GM23338 (cell line): ENCODE measurements around the gene SLIT1. TPM values are rescaled to one million over a fixed set of nuclear protein-coding genes. Genes with fewer than 3 reads are reported as not detected.

Source experiments
- ATAC-seq: fragments of 200-7000 bp; cut with Tn5 transposase; 3 replicates; pipeline ENCODE4 v1.9.1; 2020
- DNase-seq: peaks from one replicate; pipeline ENCODE4 v3.0.0-alpha.2; 2015; ENCODE audit warnings: low spot score
- H2AFZ ChIP-seq: fragments of 200-600 bp; sonication (generic); 2 replicates; pipeline ENCODE4 v1.8.0; 2016; ENCODE audit warnings: antibody characterized with exemption, mild to moderate bottlenecking, moderate library complexity
- H3F3A ChIP-seq: fragments of 200-600 bp; sonication (generic); replicated peaks from 2 replicates; pipeline ENCODE4 v1.8.0; 2017; ENCODE audit warnings: antibody characterized with exemption, mixed run types, low read depth
- H3K27ac ChIP-seq: fragments of 200-600 bp; sonication (generic); 2 replicates; pipeline ENCODE4 v1.6.1; 2016; ENCODE audit warnings: low read depth
- H3K27me3 ChIP-seq: fragments of 200-600 bp; sonication (generic); 2 replicates; pipeline ENCODE4 v1.8.0; 2016; ENCODE audit warnings: mild to moderate bottlenecking, mixed run types, moderate library complexity; ENCODE audit not compliant: insufficient read depth
- H3K36me3 ChIP-seq: fragments of 200-600 bp; sonication (generic); 2 replicates; pipeline ENCODE4 v1.8.0; 2016; ENCODE audit warnings: mild to moderate bottlenecking; ENCODE audit not compliant: insufficient read depth
- H3K4me1 ChIP-seq: fragments of 200-600 bp; sonication (generic); 2 replicates; pipeline ENCODE4 v1.8.0; 2016; ENCODE audit warnings: mild to moderate bottlenecking, moderate library complexity; ENCODE audit not compliant: insufficient read depth
- H3K4me2 ChIP-seq: fragments of 200-600 bp; sonication (generic); 2 replicates; pipeline ENCODE4 v1.7.1; 2017; ENCODE audit warnings: mixed run types
- H3K4me3 ChIP-seq: fragments of 200-600 bp; sonication (generic); 2 replicates; pipeline ENCODE4 v1.6.1; 2016; ENCODE audit warnings: mixed run types
- H3K79me2 ChIP-seq: fragments of 200-600 bp; sonication (generic); replicated peaks from 2 replicates; pipeline ENCODE4 v1.8.0; 2017; ENCODE audit warnings: mild to moderate bottlenecking; ENCODE audit not compliant: insufficient read depth
- H3K9me2 ChIP-seq: fragments of 200-600 bp; sonication (generic); 2 replicates; pipeline ENCODE4 v1.8.0; 2017; ENCODE audit not compliant: insufficient read depth
- H4K20me1 ChIP-seq: fragments of 200-600 bp; sonication (generic); replicated peaks from 2 replicates; pipeline ENCODE4 v1.8.0; 2017; ENCODE audit warnings: mild to moderate bottlenecking; ENCODE audit not compliant: insufficient read depth
- H3K27ac Mint-ChIP-seq: 2 replicates; pipeline ENCODE4 v1.8.0; 2020; ENCODE audit warnings: inconsistent platforms, mild to moderate bottlenecking, moderate library complexity, mixed read lengths
- H3K27me3 Mint-ChIP-seq: 3 replicates; pipeline ENCODE4 v1.8.0; 2022; ENCODE audit warnings: low read depth, mild to moderate bottlenecking, moderate library complexity, mixed read lengths, inconsistent platforms; ENCODE audit not compliant: insufficient read depth, poor library complexity
- H3K36me3 Mint-ChIP-seq: 3 replicates; pipeline ENCODE4 v1.8.0; 2021; ENCODE audit warnings: low read depth, mild to moderate bottlenecking, inconsistent platforms, moderate library complexity, mixed read lengths
- H3K4me1 Mint-ChIP-seq: 3 replicates; pipeline ENCODE4 v1.8.0; 2020; ENCODE audit warnings: mild to moderate bottlenecking, inconsistent platforms, mixed read lengths
- H3K4me3 Mint-ChIP-seq: 3 replicates; pipeline ENCODE4 v1.8.0; 2021; ENCODE audit warnings: moderate library complexity, mild to moderate bottlenecking, inconsistent platforms, mixed read lengths
- H3K9me3 Mint-ChIP-seq: 3 replicates; pipeline ENCODE4 v1.8.0; 2020; ENCODE audit warnings: moderate library complexity, mild to moderate bottlenecking, inconsistent platforms, mixed read lengths
- CREB1 ChIP-seq: fragments of 250-450 bp; sonication (Bioruptor Pico); IDR thresholded peaks from 2 replicates; pipeline ENCODE4 v1.5.0; 2020; ENCODE audit warnings: low read depth, mild to moderate bottlenecking, moderate library complexity
- ETS1 ChIP-seq: IDR thresholded peaks from 2 replicates; pipeline ENCODE4 v1.6.1; 2016; ENCODE audit warnings: antibody characterized with exemption
- EZH2 ChIP-seq: fragments of 200-600 bp; sonication (generic); IDR thresholded peaks from one replicate; pipeline ENCODE4 v1.8.0; 2017; ENCODE audit warnings: antibody characterized with exemption, mild to moderate bottlenecking, low read depth; ENCODE audit not compliant: unreplicated experiment
- EZH2phosphoT487 ChIP-seq: fragments of 200-600 bp; sonication (generic); IDR thresholded peaks from one replicate; pipeline ENCODE4 v1.8.1; 2018; ENCODE audit warnings: antibody characterized with exemption; ENCODE audit not compliant: unreplicated experiment
- JUNB ChIP-seq: IDR thresholded peaks from one replicate; pipeline ENCODE4 v1.6.1; 2016; ENCODE audit warnings: antibody characterized with exemption; ENCODE audit not compliant: unreplicated experiment
- POLR2AphosphoS5 ChIP-seq: IDR thresholded peaks from 2 replicates; pipeline ENCODE4 v1.6.1; 2016; ENCODE audit warnings: antibody characterized with exemption, low read depth
- REST ChIP-seq: IDR thresholded peaks from one replicate; pipeline ENCODE4 v1.6.1; 2018; ENCODE audit warnings: antibody characterized with exemption; ENCODE audit not compliant: unreplicated experiment
- STAT1 ChIP-seq: IDR thresholded peaks from one replicate; pipeline ENCODE4 v1.6.1; 2016; ENCODE audit warnings: antibody characterized with exemption; ENCODE audit not compliant: unreplicated experiment
- ZNF114 ChIP-seq: fragments of 250-450 bp; sonication (Bioruptor Pico); IDR thresholded peaks from 2 replicates; pipeline ENCODE4 v1.5.0; 2020; ENCODE audit warnings: mild to moderate bottlenecking, moderate library complexity
- ZNF462 ChIP-seq: fragments of 250-450 bp; sonication (Bioruptor Pico); IDR thresholded peaks from 2 replicates; pipeline ENCODE4 v1.5.0; 2020; ENCODE audit warnings: mild to moderate bottlenecking, moderate library complexity
- polyA plus RNA-seq: library from polyadenylated mRNA; unstranded; fragments of >200 nt; fragmentation: Nextera tagmentation; extraction: Ambion mirVana; gene quantifications from 2 replicates; pipeline ENCODE4 v1.2.1, GENCODE V29; 2016
- total RNA-seq: library from RNA; depleted of rRNA; stranded (reverse); fragments of >200 nt; shearing (Covaris generic); gene quantifications from 2 replicates; pipeline ENCODE4 v1.2.3, GENCODE V29; 2014

The SLIT1 gene
- total and polyA plus RNA-seq, 2 experiments from 2014 or later = 0.76 to 1.7 TPM

- ATAC-seq = peak; percentile 18
- peak overlapping the region; percentile 81 for H3K4me3 Mint-ChIP-seq
- H3K27me3 ChIP-seq = peaks cover 59% of the 10 kb centered on the region
Observed at GRCh38 chr10:97184971-97185325, 811 bp downstream of the SLIT1 start.

GRCh38 chr10:97183314-97183713 is 2.4 kb downstream of the SLIT1 start:
- H3K27ac Mint-ChIP-seq = no peak overlapping the region
- no peak overlapping the region for H3K4me3 ChIP-seq
- H3K27me3 Mint-ChIP-seq = peaks cover 53% of the 10 kb centered on the region
- H3K79me2 ChIP-seq = no peaks in the 10 kb centered on the region
- no peak for DNase-seq
- peaks cover 19% of the 10 kb centered on the region for H3K4me1 Mint-ChIP-seq
- no peak overlapping the region for H2AFZ ChIP-seq
- H3F3A ChIP-seq = peaks cover 6% of the 10 kb centered on the region; the same call in 1 of the 2 replicates
- H3K27me3 ChIP-seq = peaks cover 56% of the 10 kb centered on the region
- no peaks in the 10 kb centered on the region for H3K36me3 Mint-ChIP-seq
- H3K36me3 ChIP-seq = no peaks in the 10 kb centered on the region
- H3K4me2 ChIP-seq = no peak overlapping the region
- H3K27ac ChIP-seq = no peak overlapping the region
- no peaks in the 10 kb centered on the region for H3K9me3 Mint-ChIP-seq
- H3K4me1 ChIP-seq = peaks cover 8% of the 10 kb centered on the region
- no peaks in the 10 kb centered on the region; the same call in 1 of the 2 replicates for H4K20me1 ChIP-seq
- H3K4me3 Mint-ChIP-seq = no peak overlapping the region; the same call in 2 of the 3 replicates
- no peak for ATAC-seq
- H3K9me2 ChIP-seq = no peaks in the 10 kb centered on the region
- TF ChIP-seq ZNF462 (CRISPR knock-in tag) (no peak), ZNF114 (CRISPR knock-in tag) (no peak), EZH2 (no peak), POLR2AphosphoS5 (no peak), ETS1 (no peak), STAT1 (no peak), CREB1 (CRISPR knock-in tag) (no peak), REST (no peak), EZH2phosphoT487 (no peak)

More at GRCh38 chr10:97184971-97185325, 811 bp downstream of the SLIT1 start:
- Histone ChIP-seq H3K9me2 (no peaks in the 10 kb centered on the region), H3K4me2 (peak overlapping the region; percentile 92), H3K4me1 (peaks cover 13% of the 10 kb centered on the region), H3F3A (peaks cover 6% of the 10 kb centered on the region; the same call in 1 of the 2 replicates), H3K4me3 (peak overlapping the region; percentile 79), H3K27ac (no peak overlapping the region), H2AFZ (peak overlapping the region; percentile 99), H4K20me1 (no peaks in the 10 kb centered on the region; the same call in 1 of the 2 replicates), H3K36me3 (no peaks in the 10 kb centered on the region), H3K79me2 (no peaks in the 10 kb centered on the region)
- Mint-ChIP-seq H3K27me3 (peaks cover 50% of the 10 kb centered on the region), H3K4me1 (peaks cover 24% of the 10 kb centered on the region), H3K9me3 (no peaks in the 10 kb centered on the region), H3K27ac (no peak overlapping the region), H3K36me3 (no peaks in the 10 kb centered on the region)
- peak; percentile 49 for DNase-seq
- TF ChIP-seq EZH2 = peak; percentile 63
- no peak for TF ChIP-seq JUNB
